ACC112 (cell line): Measurements from ENCODE around the gene PSMB11.

Experiments
- H2AFZ ChIP-seq: fragments of 200-600 bp; sonication (generic); one replicate; pipeline ENCODE4 v1.6.0; 2017; ENCODE audit warnings: antibody characterized with exemption, low read length; ENCODE audit not compliant: unreplicated experiment
- H3K27ac ChIP-seq: fragments of 200-600 bp; sonication (generic); 2 replicates; pipeline ENCODE4 v1.5.1; 2014; ENCODE audit warnings: low read depth, mild to moderate bottlenecking, antibody characterized with exemption, low read length, moderate library complexity
- H3K27me3 ChIP-seq: fragments of 200-600 bp; sonication (generic); 2 replicates; pipeline ENCODE4 v1.6.1; 2014; ENCODE audit warnings: mild to moderate bottlenecking, antibody characterized with exemption, low read length, moderate library complexity, mixed read lengths; ENCODE audit not compliant: insufficient read depth
- H3K36me3 ChIP-seq: fragments of 200-600 bp; sonication (generic); 2 replicates; pipeline ENCODE4 v1.6.1; 2016; ENCODE audit warnings: mild to moderate bottlenecking, antibody characterized with exemption, low read length, moderate library complexity, mixed read lengths; ENCODE audit not compliant: insufficient read depth
- H3K4me1 ChIP-seq: fragments of 200-600 bp; sonication (generic); one replicate; pipeline ENCODE4 v1.6.1; 2016; ENCODE audit warnings: low read length, mixed read lengths; ENCODE audit not compliant: insufficient read depth, unreplicated experiment, control insufficient read depth
- H3K4me3 ChIP-seq: fragments of 200-600 bp; sonication (generic); 2 replicates; pipeline ENCODE4 v1.5.1; 2014; ENCODE audit warnings: mild to moderate bottlenecking, low read depth, low read length
- H3K79me2 ChIP-seq: fragments of 200-600 bp; sonication (generic); one replicate; pipeline ENCODE4 v1.6.0; 2016; ENCODE audit warnings: low read length; ENCODE audit not compliant: control insufficient read depth, unreplicated experiment, insufficient read depth

PSMB11 gene

GRCh38 chr14:23093104-23093503 is 51.1 kb downstream of the PSMB11 start:
- peaks cover 70% of the 10 kb centered on the region for H3K79me2 ChIP-seq
- no peaks in the 10 kb centered on the region for H3K27me3 ChIP-seq
- peaks cover 33% of the 10 kb centered on the region for H3K4me1 ChIP-seq
- no peak overlapping the region for H2AFZ ChIP-seq
- H3K36me3 ChIP-seq, result peaks cover 41% of the 10 kb centered on the region
- H3K27ac ChIP-seq, result no peak overlapping the region
- H3K4me3 ChIP-seq, result peak overlapping the region; percentile 83

- Histone ChIP-seq H3K79me2 (peaks cover 73% of the 10 kb centered on the region), H2AFZ (no peak overlapping the region), H3K36me3 (peaks cover 41% of the 10 kb centered on the region), H3K27me3 (no peaks in the 10 kb centered on the region), H3K27ac (no peak overlapping the region; the same call in 1 of the 2 replicates), H3K4me1 (peaks cover 33% of the 10 kb centered on the region), H3K4me3 (peak overlapping the region; percentile 83)
Observed at GRCh38 chr14:23093526-23093925, 51.5 kb downstream of the PSMB11 start.
